ENCODE measurements around the gene NNAT. TPM values are rescaled to one million over a fixed set of nuclear protein-coding genes. Genes with fewer than 3 reads are reported as not detected.

Gene NNAT, protein sequence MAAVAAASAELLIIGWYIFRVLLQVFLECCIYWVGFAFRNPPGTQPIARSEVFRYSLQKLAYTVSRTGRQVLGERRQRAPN
- total RNA-seq, result 1.5 TPM in 2 replicates

DNA sequence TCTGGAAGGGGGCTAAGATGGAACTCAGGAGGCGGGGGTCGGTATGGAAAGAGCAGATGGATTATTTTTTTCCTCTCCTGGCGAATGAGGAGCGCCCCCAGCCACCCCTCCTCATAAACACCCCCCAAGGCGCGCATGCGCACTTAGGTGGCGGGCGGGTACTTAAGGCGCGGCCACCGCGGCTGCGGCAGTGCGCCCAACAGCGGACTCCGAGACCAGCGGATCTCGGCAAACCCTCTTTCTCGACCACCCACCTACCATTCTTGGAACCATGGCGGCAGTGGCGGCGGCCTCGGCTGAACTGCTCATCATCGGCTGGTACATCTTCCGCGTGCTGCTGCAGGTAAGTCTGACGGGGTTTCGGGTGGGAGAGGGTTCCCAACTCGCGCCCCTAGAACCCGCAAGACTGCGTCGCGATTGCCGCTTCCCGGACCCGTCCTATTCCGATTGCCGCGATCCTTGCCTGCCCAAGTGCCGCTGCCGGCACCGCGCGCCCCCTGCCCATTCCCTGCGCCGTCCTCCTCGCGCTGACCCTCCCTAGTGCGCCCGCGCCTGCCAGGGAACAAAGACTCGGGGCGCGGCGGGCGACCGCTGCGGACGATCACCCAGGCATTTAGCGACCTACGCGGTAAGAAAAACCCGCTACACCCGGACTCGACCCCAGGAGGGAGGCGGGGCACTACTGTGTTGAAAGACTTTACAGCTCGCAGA lies at the start of gene NNAT:
Gene NNAT, plus strand, starts transcription at position 190 of the 711 bp plus-strand sequence. Its CDS starts 82 bp downstream, at position 272.

DNA sequence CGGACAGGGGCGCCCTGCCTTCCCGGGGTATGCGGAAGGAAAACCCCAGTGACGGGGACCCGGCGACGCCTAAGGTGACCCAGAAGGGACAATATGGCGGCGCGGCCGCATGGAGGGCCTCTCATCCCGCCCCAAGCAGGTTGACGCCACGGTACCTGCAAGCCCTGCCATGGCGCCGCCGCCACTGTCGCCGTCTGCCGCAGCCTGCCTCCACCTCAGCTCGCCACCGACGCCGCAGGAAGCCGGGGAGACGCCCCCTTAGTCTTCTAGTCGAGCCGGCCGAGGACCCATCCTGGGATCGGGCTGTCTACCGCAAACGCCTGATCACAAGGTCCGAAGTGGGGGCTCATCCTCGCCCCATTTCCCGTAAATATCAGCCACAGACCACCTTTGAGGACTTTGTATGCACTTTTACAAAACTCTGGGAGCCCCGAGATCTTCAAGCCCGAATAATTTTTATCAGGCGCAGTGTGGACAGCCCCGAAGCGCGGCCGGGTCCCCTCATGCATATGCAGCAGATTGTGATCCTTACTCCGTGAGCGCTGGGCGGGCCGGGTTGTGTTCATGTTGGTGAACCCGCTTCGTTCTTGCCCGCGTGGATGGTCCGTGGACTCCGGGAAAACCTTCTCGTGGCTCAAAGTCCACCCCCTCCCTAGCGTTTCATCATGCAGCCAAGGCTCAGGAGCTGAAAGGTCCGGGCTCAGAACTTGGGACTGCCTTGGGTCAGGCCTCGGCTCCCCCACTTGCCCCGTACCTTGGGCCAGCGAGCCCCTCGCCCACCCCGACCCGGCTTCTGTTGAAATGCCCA lies 6.8 kb downstream of the NNAT start, which contains the start of gene BLCAP:
Gene BLCAP, minus strand, starts transcription at position 239 of the 808 bp plus-strand sequence. CDS start 8,702 bp downstream, outside the sequence.

Other genes with a start within 250 kb of the NNAT start
- 14.6 and 23.0 TPM in 2 replicates for gene MANBAL, start 231.6 kb upstream of the NNAT start, total RNA-seq
- 20.2 and 33.6 TPM in 2 replicates for gene SRC, start 175.1 kb upstream of the NNAT start, total RNA-seq
- gene BLCAP, start 6.6 kb downstream of the NNAT start, total RNA-seq, result 26.0 and 42.5 TPM in 2 replicates
- 23.7 and 43.8 TPM in 2 replicates for gene CTNNBL1, start 172.8 kb downstream of the NNAT start, total RNA-seq